Measurements from ENCODE around the gene ANP32A.

Gene ANP32A

GRCh38 chr15:68795298-68795848 is 25.3 kb downstream of the ANP32A start:
- H3K4me3 ChIP-seq (ENCODE audit: low read depth in 1 of 2, low read length in 2 of 2): peak overlapping the region in 1 of 2 donors; percentile 29
- peak overlapping the region; percentile 47 for H3K9ac ChIP-seq (ENCODE audit: low read length)
- no peaks in the 10 kb centered on the region for H3K9me3 ChIP-seq (ENCODE audit: low read length)
- peaks cover 78% of the 10 kb centered on the region for H3K4me1 ChIP-seq (ENCODE audit: insufficient read depth, low read length)
- no peaks in the 10 kb centered on the region for H3K36me3 ChIP-seq (ENCODE audit: insufficient read depth, low read length)
- H3K27me3 ChIP-seq (ENCODE audit: control insufficient read depth in 1 of 2, insufficient read depth in 2 of 2, low read length in 2 of 2): no peaks in the 10 kb centered on the region
- peak overlapping the region; percentile 16 for H3K27ac ChIP-seq (ENCODE audit: low read depth, low read length)

- no peak overlapping the region for H3K9ac ChIP-seq (ENCODE audit: low read length)
- H3K4me1 ChIP-seq (ENCODE audit: insufficient read depth, low read length): peaks cover 84% of the 10 kb centered on the region
- peak overlapping the region; percentile 7 to 12 for H3K4me3 ChIP-seq (ENCODE audit: low read depth in 1 of 2, low read length in 2 of 2)
- no peaks in the 10 kb centered on the region for H3K27me3 ChIP-seq (ENCODE audit: control insufficient read depth in 1 of 2, insufficient read depth in 2 of 2, low read length in 2 of 2)
- no peak overlapping the region for H3K27ac ChIP-seq (ENCODE audit: low read depth, low read length)
- no peaks in the 10 kb centered on the region for H3K36me3 ChIP-seq (ENCODE audit: insufficient read depth, low read length)
- H3K9me3 ChIP-seq (ENCODE audit: low read length): no peaks in the 10 kb centered on the region
Measured at GRCh38 chr15:68794863-68795262, 25.8 kb downstream of the ANP32A start.

- peak overlapping the region; percentile 7 to 12 for H3K4me3 ChIP-seq (ENCODE audit: low read depth in 1 of 2, low read length in 2 of 2)
- no peak overlapping the region for H3K27ac ChIP-seq (ENCODE audit: low read depth, low read length)
Measured at GRCh38 chr15:68794307-68794706, 26.4 kb downstream of the ANP32A start.

GRCh38 chr15:68793776-68794175 is 26.9 kb downstream of the ANP32A start:
- H3K4me3 ChIP-seq (ENCODE audit: low read depth in 1 of 2, low read length in 2 of 2): no peak overlapping the region
- H3K4me1 ChIP-seq (ENCODE audit: insufficient read depth, low read length): peaks cover 93% of the 10 kb centered on the region
- no peaks in the 10 kb centered on the region for H3K9me3 ChIP-seq (ENCODE audit: low read length)
- no peak overlapping the region for H3K9ac ChIP-seq (ENCODE audit: low read length)
- peaks cover 3% of the 10 kb centered on the region for H3K36me3 ChIP-seq (ENCODE audit: insufficient read depth, low read length)
- H3K27me3 ChIP-seq (ENCODE audit: control insufficient read depth in 1 of 2, insufficient read depth in 2 of 2, low read length in 2 of 2): no peaks in the 10 kb centered on the region
- no peak overlapping the region for H3K27ac ChIP-seq (ENCODE audit: low read depth, low read length)

More at GRCh38 chr15:68794307-68794706, 26.4 kb downstream of the ANP32A start:
- Histone ChIP-seq H3K36me3 (ENCODE audit: insufficient read depth, low read length) (no peaks in the 10 kb centered on the region), H3K27me3 (ENCODE audit: control insufficient read depth in 1 of 2, insufficient read depth in 2 of 2, low read length in 2 of 2) (no peaks in the 10 kb centered on the region), H3K9me3 (ENCODE audit: low read length) (no peaks in the 10 kb centered on the region), H3K4me1 (ENCODE audit: insufficient read depth, low read length) (peaks cover 89% of the 10 kb centered on the region), H3K9ac (ENCODE audit: low read length) (no peak overlapping the region)

GRCh38 chr15:68792901-68793766 is 27.6 kb downstream of the ANP32A start:
- H3K36me3 ChIP-seq (ENCODE audit: insufficient read depth, low read length): peaks cover 3% of the 10 kb centered on the region
- H3K27me3 ChIP-seq (ENCODE audit: control insufficient read depth in 1 of 2, insufficient read depth in 2 of 2, low read length in 2 of 2): no peaks in the 10 kb centered on the region
- no peak overlapping the region for H3K4me3 ChIP-seq (ENCODE audit: low read depth in 1 of 2, low read length in 2 of 2)
- H3K4me1 ChIP-seq (ENCODE audit: insufficient read depth, low read length): peaks cover 90% of the 10 kb centered on the region
- no peaks in the 10 kb centered on the region for H3K9me3 ChIP-seq (ENCODE audit: low read length)
- H3K27ac ChIP-seq (ENCODE audit: low read depth, low read length): no peak overlapping the region
- no peak overlapping the region for H3K9ac ChIP-seq (ENCODE audit: low read length)

GRCh38 chr15:68791431-68792283 is 29.0 kb downstream of the ANP32A start:
- Histone ChIP-seq H3K4me3 (ENCODE audit: low read depth in 1 of 2, low read length in 2 of 2) (no peak overlapping the region), H3K27me3 (ENCODE audit: control insufficient read depth in 1 of 2, insufficient read depth in 2 of 2, low read length in 2 of 2) (no peaks in the 10 kb centered on the region), H3K36me3 (ENCODE audit: insufficient read depth, low read length) (peaks cover 8% of the 10 kb centered on the region), H3K27ac (ENCODE audit: low read depth, low read length) (no peak overlapping the region), H3K9me3 (ENCODE audit: low read length) (no peaks in the 10 kb centered on the region), H3K4me1 (ENCODE audit: insufficient read depth, low read length) (peaks cover 77% of the 10 kb centered on the region), H3K9ac (ENCODE audit: low read length) (no peak overlapping the region)

- no peaks in the 10 kb centered on the region for H3K9me3 ChIP-seq (ENCODE audit: low read length)
- peaks cover 70% of the 10 kb centered on the region for H3K4me1 ChIP-seq (ENCODE audit: insufficient read depth, low read length)
- H3K27ac ChIP-seq (ENCODE audit: low read depth, low read length): no peak overlapping the region
- no peaks in the 10 kb centered on the region for H3K27me3 ChIP-seq (ENCODE audit: control insufficient read depth in 1 of 2, insufficient read depth in 2 of 2, low read length in 2 of 2)
- peaks cover 9% of the 10 kb centered on the region for H3K36me3 ChIP-seq (ENCODE audit: insufficient read depth, low read length)
- no peak overlapping the region for H3K4me3 ChIP-seq (ENCODE audit: low read depth in 1 of 2, low read length in 2 of 2)
- H3K9ac ChIP-seq (ENCODE audit: low read length): no peak overlapping the region
Measured at GRCh38 chr15:68790910-68791309, 29.8 kb downstream of the ANP32A start.

GRCh38 chr15:68790242-68790575 is 30.5 kb downstream of the ANP32A start:
- peaks cover 65% of the 10 kb centered on the region for H3K4me1 ChIP-seq (ENCODE audit: insufficient read depth, low read length)

GRCh38 chr15:68789534-68790241 is 31.0 kb downstream of the ANP32A start:
- Histone ChIP-seq H3K27me3 (ENCODE audit: control insufficient read depth in 1 of 2, insufficient read depth in 2 of 2, low read length in 2 of 2) (no peaks in the 10 kb centered on the region), H3K4me1 (ENCODE audit: insufficient read depth, low read length) (peaks cover 61% of the 10 kb centered on the region), H3K27ac (ENCODE audit: low read depth, low read length) (no peak overlapping the region), H3K36me3 (ENCODE audit: insufficient read depth, low read length) (peaks cover 21% of the 10 kb centered on the region), H3K9me3 (ENCODE audit: low read length) (no peaks in the 10 kb centered on the region), H3K4me3 (ENCODE audit: low read depth in 1 of 2, low read length in 2 of 2) (no peak overlapping the region), H3K9ac (ENCODE audit: low read length) (no peak overlapping the region)

More at GRCh38 chr15:68790242-68790575, 30.5 kb downstream of the ANP32A start:
- H3K9me3 ChIP-seq (ENCODE audit: low read length): no peaks in the 10 kb centered on the region
- no peak overlapping the region for H3K4me3 ChIP-seq (ENCODE audit: low read depth in 1 of 2, low read length in 2 of 2)
- H3K27ac ChIP-seq (ENCODE audit: low read depth, low read length): no peak overlapping the region
- H3K9ac ChIP-seq (ENCODE audit: low read length): no peak overlapping the region
- H3K36me3 ChIP-seq (ENCODE audit: insufficient read depth, low read length): peaks cover 16% of the 10 kb centered on the region
- no peaks in the 10 kb centered on the region for H3K27me3 ChIP-seq (ENCODE audit: control insufficient read depth in 1 of 2, insufficient read depth in 2 of 2, low read length in 2 of 2)

GRCh38 chr15:68789091-68789490 is 31.6 kb downstream of the ANP32A start:
- Histone ChIP-seq H3K9me3 (ENCODE audit: low read length) (no peaks in the 10 kb centered on the region), H3K4me3 (ENCODE audit: low read depth in 1 of 2, low read length in 2 of 2) (no peak overlapping the region), H3K36me3 (ENCODE audit: insufficient read depth, low read length) (peaks cover 27% of the 10 kb centered on the region), H3K27ac (ENCODE audit: low read depth, low read length) (no peak overlapping the region), H3K27me3 (ENCODE audit: control insufficient read depth in 1 of 2, insufficient read depth in 2 of 2, low read length in 2 of 2) (no peaks in the 10 kb centered on the region), H3K9ac (ENCODE audit: low read length) (no peak overlapping the region), H3K4me1 (ENCODE audit: insufficient read depth, low read length) (peaks cover 55% of the 10 kb centered on the region)

- H3K27ac ChIP-seq (ENCODE audit: low read depth, low read length): no peak overlapping the region
Measured at GRCh38 chr15:68788264-68788624, 32.5 kb downstream of the ANP32A start.

More at GRCh38 chr15:68788264-68788624, 32.5 kb downstream of the ANP32A start:
- H3K4me1 ChIP-seq (ENCODE audit: insufficient read depth, low read length): peaks cover 47% of the 10 kb centered on the region
- peaks cover 29% of the 10 kb centered on the region for H3K36me3 ChIP-seq (ENCODE audit: insufficient read depth, low read length)
- H3K4me3 ChIP-seq (ENCODE audit: low read depth in 1 of 2, low read length in 2 of 2): no peak overlapping the region
- no peak overlapping the region for H3K9ac ChIP-seq (ENCODE audit: low read length)
- no peaks in the 10 kb centered on the region for H3K27me3 ChIP-seq (ENCODE audit: control insufficient read depth in 1 of 2, insufficient read depth in 2 of 2, low read length in 2 of 2)
- H3K9me3 ChIP-seq (ENCODE audit: low read length): no peaks in the 10 kb centered on the region
